Measurements from ENCODE around the gene SLC12A7.

The SLC12A7 gene

GRCh38 chr5:1021136-1021968, 90.5 kb downstream of the SLC12A7 start:
- Histone ChIP-seq H3K27ac (ENCODE audit: low read depth, low read length) (no peak overlapping the region), H3K4me3 (ENCODE audit: low read depth in 1 of 2, low read length in 2 of 2) (no peak overlapping the region), H3K36me3 (ENCODE audit: control insufficient read depth in 1 of 2, insufficient read depth in 2 of 2, low read length in 2 of 2) (no peaks in the 10 kb centered on the region), H3K4me1 (ENCODE audit: control insufficient read depth in 1 of 2, insufficient read depth in 2 of 2, low read length in 2 of 2) (no peaks in the 10 kb centered on the region), H3K27me3 (ENCODE audit: control insufficient read depth in 1 of 2, insufficient read depth in 2 of 2, low read length in 2 of 2) (no peaks in the 10 kb centered on the region), H3K9me3 (ENCODE audit: control insufficient read depth in 1 of 2, low read length in 2 of 2) (no peaks in the 10 kb centered on the region), H3K9ac (ENCODE audit: low read depth in 1 of 2, low read length in 2 of 2) (no peak overlapping the region)

GRCh38 chr5:1020452-1020961, 91.4 kb downstream of the SLC12A7 start:
- H3K9ac ChIP-seq (ENCODE audit: low read depth in 1 of 2, low read length in 2 of 2) = no peak overlapping the region
- no peak overlapping the region for H3K4me3 ChIP-seq (ENCODE audit: low read depth in 1 of 2, low read length in 2 of 2)
- no peaks in the 10 kb centered on the region for H3K27me3 ChIP-seq (ENCODE audit: control insufficient read depth in 1 of 2, insufficient read depth in 2 of 2, low read length in 2 of 2)
- H3K4me1 ChIP-seq (ENCODE audit: control insufficient read depth in 1 of 2, insufficient read depth in 2 of 2, low read length in 2 of 2) = no peaks in the 10 kb centered on the region
- no peak overlapping the region for H3K27ac ChIP-seq (ENCODE audit: low read depth, low read length)
- H3K9me3 ChIP-seq (ENCODE audit: control insufficient read depth in 1 of 2, low read length in 2 of 2) = no peaks in the 10 kb centered on the region
- no peaks in the 10 kb centered on the region for H3K36me3 ChIP-seq (ENCODE audit: control insufficient read depth in 1 of 2, insufficient read depth in 2 of 2, low read length in 2 of 2)

GRCh38 chr5:1019001-1019905, 92.6 kb downstream of the SLC12A7 start:
- Histone ChIP-seq H3K4me3 (ENCODE audit: low read depth in 1 of 2, low read length in 2 of 2) (no peak overlapping the region), H3K36me3 (ENCODE audit: control insufficient read depth in 1 of 2, insufficient read depth in 2 of 2, low read length in 2 of 2) (no peaks in the 10 kb centered on the region), H3K9me3 (ENCODE audit: control insufficient read depth in 1 of 2, low read length in 2 of 2) (no peaks in the 10 kb centered on the region), H3K27ac (ENCODE audit: low read depth, low read length) (no peak overlapping the region), H3K4me1 (ENCODE audit: control insufficient read depth in 1 of 2, insufficient read depth in 2 of 2, low read length in 2 of 2) (no peaks in the 10 kb centered on the region), H3K9ac (ENCODE audit: low read depth in 1 of 2, low read length in 2 of 2) (no peak overlapping the region), H3K27me3 (ENCODE audit: control insufficient read depth in 1 of 2, insufficient read depth in 2 of 2, low read length in 2 of 2) (no peaks in the 10 kb centered on the region)

GRCh38 chr5:1018596-1018995, 93.3 kb downstream of the SLC12A7 start:
- no peak overlapping the region for H3K4me3 ChIP-seq (ENCODE audit: low read depth in 1 of 2, low read length in 2 of 2)
- no peak overlapping the region for H3K27ac ChIP-seq (ENCODE audit: low read depth, low read length)
- no peak overlapping the region for H3K9ac ChIP-seq (ENCODE audit: low read depth in 1 of 2, low read length in 2 of 2)
- H3K4me1 ChIP-seq (ENCODE audit: control insufficient read depth in 1 of 2, insufficient read depth in 2 of 2, low read length in 2 of 2) = no peaks in the 10 kb centered on the region
- H3K9me3 ChIP-seq (ENCODE audit: control insufficient read depth in 1 of 2, low read length in 2 of 2) = no peaks in the 10 kb centered on the region
- H3K27me3 ChIP-seq (ENCODE audit: control insufficient read depth in 1 of 2, insufficient read depth in 2 of 2, low read length in 2 of 2) = no peaks in the 10 kb centered on the region
- H3K36me3 ChIP-seq (ENCODE audit: control insufficient read depth in 1 of 2, insufficient read depth in 2 of 2, low read length in 2 of 2) = no peaks in the 10 kb centered on the region

GRCh38 chr5:1017691-1018455, 94.0 kb downstream of the SLC12A7 start:
- H3K9me3 ChIP-seq (ENCODE audit: control insufficient read depth in 1 of 2, low read length in 2 of 2) = no peaks in the 10 kb centered on the region
- no peaks in the 10 kb centered on the region for H3K4me1 ChIP-seq (ENCODE audit: control insufficient read depth in 1 of 2, insufficient read depth in 2 of 2, low read length in 2 of 2)
- H3K9ac ChIP-seq (ENCODE audit: low read depth in 1 of 2, low read length in 2 of 2) = no peak overlapping the region
- H3K27me3 ChIP-seq (ENCODE audit: control insufficient read depth in 1 of 2, insufficient read depth in 2 of 2, low read length in 2 of 2) = no peaks in the 10 kb centered on the region
- H3K36me3 ChIP-seq (ENCODE audit: control insufficient read depth in 1 of 2, insufficient read depth in 2 of 2, low read length in 2 of 2) = no peaks in the 10 kb centered on the region
- no peak overlapping the region for H3K27ac ChIP-seq (ENCODE audit: low read depth, low read length)
- H3K4me3 ChIP-seq (ENCODE audit: low read depth in 1 of 2, low read length in 2 of 2) = no peak overlapping the region

- no peaks in the 10 kb centered on the region for H3K27me3 ChIP-seq (ENCODE audit: control insufficient read depth in 1 of 2, insufficient read depth in 2 of 2, low read length in 2 of 2)
- no peak overlapping the region for H3K9ac ChIP-seq (ENCODE audit: low read depth in 1 of 2, low read length in 2 of 2)
- no peak overlapping the region for H3K4me3 ChIP-seq (ENCODE audit: low read depth in 1 of 2, low read length in 2 of 2)
Observed at GRCh38 chr5:1017056-1017455, 94.8 kb downstream of the SLC12A7 start.

GRCh38 chr5:1016476-1016875, 95.4 kb downstream of the SLC12A7 start:
- Histone ChIP-seq H3K27me3 (ENCODE audit: control insufficient read depth in 1 of 2, insufficient read depth in 2 of 2, low read length in 2 of 2) (peaks cover 0 to 3% of the 10 kb centered on the region in 2 donors), H3K4me3 (ENCODE audit: low read depth in 1 of 2, low read length in 2 of 2) (no peak overlapping the region), H3K9me3 (ENCODE audit: control insufficient read depth in 1 of 2, low read length in 2 of 2) (no peaks in the 10 kb centered on the region), H3K9ac (ENCODE audit: low read depth in 1 of 2, low read length in 2 of 2) (no peak overlapping the region), H3K36me3 (ENCODE audit: control insufficient read depth in 1 of 2, insufficient read depth in 2 of 2, low read length in 2 of 2) (no peaks in the 10 kb centered on the region), H3K27ac (ENCODE audit: low read depth, low read length) (no peak overlapping the region), H3K4me1 (ENCODE audit: control insufficient read depth in 1 of 2, insufficient read depth in 2 of 2, low read length in 2 of 2) (no peaks in the 10 kb centered on the region)

More at GRCh38 chr5:1017056-1017455, 94.8 kb downstream of the SLC12A7 start:
- Histone ChIP-seq H3K27ac (ENCODE audit: low read depth, low read length) (no peak overlapping the region), H3K9me3 (ENCODE audit: control insufficient read depth in 1 of 2, low read length in 2 of 2) (no peaks in the 10 kb centered on the region), H3K36me3 (ENCODE audit: control insufficient read depth in 1 of 2, insufficient read depth in 2 of 2, low read length in 2 of 2) (no peaks in the 10 kb centered on the region), H3K4me1 (ENCODE audit: control insufficient read depth in 1 of 2, insufficient read depth in 2 of 2, low read length in 2 of 2) (no peaks in the 10 kb centered on the region)

- H3K9me3 ChIP-seq (ENCODE audit: control insufficient read depth in 1 of 2, low read length in 2 of 2) = no peaks in the 10 kb centered on the region
- H3K36me3 ChIP-seq (ENCODE audit: control insufficient read depth in 1 of 2, insufficient read depth in 2 of 2, low read length in 2 of 2) = no peaks in the 10 kb centered on the region
- no peak overlapping the region for H3K4me3 ChIP-seq (ENCODE audit: low read depth in 1 of 2, low read length in 2 of 2)
- H3K9ac ChIP-seq (ENCODE audit: low read depth in 1 of 2, low read length in 2 of 2) = no peak overlapping the region
- H3K27me3 ChIP-seq (ENCODE audit: control insufficient read depth in 1 of 2, insufficient read depth in 2 of 2, low read length in 2 of 2) = peaks cover under 1 to 7% of the 10 kb centered on the region in 2 donors
- no peak overlapping the region for H3K27ac ChIP-seq (ENCODE audit: low read depth, low read length)
- H3K4me1 ChIP-seq (ENCODE audit: control insufficient read depth in 1 of 2, insufficient read depth in 2 of 2, low read length in 2 of 2) = peaks cover under 1 to 2% of the 10 kb centered on the region in 2 donors
Observed at GRCh38 chr5:1016036-1016435, 95.8 kb downstream of the SLC12A7 start.

GRCh38 chr5:1015507-1015906, 96.4 kb downstream of the SLC12A7 start:
- no peak overlapping the region for H3K4me3 ChIP-seq (ENCODE audit: low read depth in 1 of 2, low read length in 2 of 2)
- no peak overlapping the region for H3K27ac ChIP-seq (ENCODE audit: low read depth, low read length)
- H3K9ac ChIP-seq (ENCODE audit: low read depth in 1 of 2, low read length in 2 of 2) = no peak overlapping the region
- H3K4me1 ChIP-seq (ENCODE audit: control insufficient read depth in 1 of 2, insufficient read depth in 2 of 2, low read length in 2 of 2) = peaks cover 5 to 6% of the 10 kb centered on the region in 2 donors
- no peaks in the 10 kb centered on the region for H3K36me3 ChIP-seq (ENCODE audit: control insufficient read depth in 1 of 2, insufficient read depth in 2 of 2, low read length in 2 of 2)
- peaks cover 5 to 12% of the 10 kb centered on the region in 2 donors for H3K27me3 ChIP-seq (ENCODE audit: control insufficient read depth in 1 of 2, insufficient read depth in 2 of 2, low read length in 2 of 2)
- no peaks in the 10 kb centered on the region for H3K9me3 ChIP-seq (ENCODE audit: control insufficient read depth in 1 of 2, low read length in 2 of 2)
